HepG2 (cell line): Measurements from ENCODE around the gene SH3BGRL2. TPM values are rescaled to one million over a fixed set of nuclear protein-coding genes. Genes with fewer than 3 reads are reported as not detected.

Experiments used
- ATF4 ChIP-seq, 2 experiments: fragments of 450-650 bp in 1 of 2; sonication (generic) in 1 of 2; formaldehyde crosslinking; IDR thresholded peaks; 2 replicates each; pipeline versions ENCODE4 v1.5.0 to v1.8.0; 2020 to 2022; ENCODE audit warnings: mild to moderate bottlenecking in 1 of 2, missing genetic modification reagents in 1 of 2
- DMAP1 ChIP-seq: IDR thresholded peaks from 2 replicates; pipeline ENCODE4 v1.6.1; 2016
- FOXP4 ChIP-seq: sonication (generic); formaldehyde crosslinking; IDR thresholded peaks from 2 replicates; pipeline ENCODE4 v1.4.0; 2020; ENCODE audit warnings: missing genetic modification reagents
- HMGXB4 ChIP-seq, 2 experiments: sonication (generic) in 1 of 2; formaldehyde crosslinking in 1 of 2; IDR thresholded peaks; 2 replicates each; pipeline versions ENCODE4 v1.4.0 to v1.6.1; 2018 to 2020; ENCODE audit warnings: missing genetic modification reagents in 2 of 2, borderline replicate concordance in 1 of 2, low read depth in 1 of 2, mild to moderate bottlenecking in 1 of 2, missing biosample characterization in 1 of 2
- HNF4A ChIP-seq: sonication (generic); formaldehyde crosslinking; IDR thresholded peaks from 2 replicates; pipeline ENCODE4 v1.4.0; 2020; ENCODE audit warnings: missing genetic modification reagents
- HNF4G ChIP-seq, 2 experiments: sonication (generic) in 1 of 2; formaldehyde crosslinking in 1 of 2; IDR thresholded peaks; 2 replicates each; pipeline versions ENCODE4 v1.4.0 to v1.6.1; 2011 to 2020; ENCODE audit warnings: borderline replicate concordance in 2 of 2, low read depth in 2 of 2, mild to moderate bottlenecking in 2 of 2, low read length in 1 of 2, missing genetic modification reagents in 1 of 2, moderate library complexity in 1 of 2
- MTERF4 ChIP-seq: sonication (generic); formaldehyde crosslinking; IDR thresholded peaks from 2 replicates; pipeline ENCODE4 v1.8.0; 2023; ENCODE audit warnings: mild to moderate bottlenecking, missing genetic modification reagents
- PHF21A ChIP-seq: sonication (generic); formaldehyde crosslinking; IDR thresholded peaks from 2 replicates; pipeline ENCODE4 v1.5.0; 2020; ENCODE audit warnings: mild to moderate bottlenecking, missing genetic modification reagents
- RAD21 ChIP-seq: fragments of 450-650 bp; formaldehyde crosslinking; IDR thresholded peaks from 2 replicates; pipeline ENCODE4 v1.5.0; 2020; ENCODE audit warnings: mild to moderate bottlenecking
- RFX3 ChIP-seq: IDR thresholded peaks from 2 replicates; pipeline ENCODE4 v1.6.1; 2016; ENCODE audit warnings: missing biosample characterization, missing genetic modification reagents
- RXRB ChIP-seq: IDR thresholded peaks from 2 replicates; pipeline ENCODE4 v1.6.1; 2016; ENCODE audit warnings: borderline replicate concordance, missing genetic modification reagents, missing compliant biosample characterization
- SOX13 ChIP-seq, 3 experiments: fragments of 450-650 bp in 1 of 3; sonication (generic) in 1 of 3; formaldehyde crosslinking in 1 of 3; IDR thresholded peaks in 2 of 3; conservative IDR thresholded peaks in 1 of 3; 2 replicates each; pipeline versions ENCODE4 v1.5.0 to v1.6.1; 2016 to 2020; ENCODE audit warnings: antibody characterized with exemption in 1 of 3, mild to moderate bottlenecking in 1 of 3, missing compliant biosample characterization in 1 of 3, missing genetic modification reagents in 1 of 3, moderate library complexity in 1 of 3
- TCF7 ChIP-seq: sonication (generic); IDR thresholded peaks from 2 replicates; pipeline ENCODE4 v1.6.1; 2016; ENCODE audit warnings: antibody characterized with exemption, low read depth
- ZNF430 ChIP-seq: sonication (generic); formaldehyde crosslinking; IDR thresholded peaks from 2 replicates; pipeline ENCODE4 v1.9.0; 2021; ENCODE audit warnings: mild to moderate bottlenecking, missing genetic modification reagents
- ZNF503 ChIP-seq: sonication (generic); formaldehyde crosslinking; IDR thresholded peaks from 2 replicates; pipeline ENCODE4 v1.4.0; 2020; ENCODE audit warnings: missing genetic modification reagents
- ZNF557 ChIP-seq: sonication (generic); formaldehyde crosslinking; IDR thresholded peaks from 2 replicates; pipeline ENCODE4 v1.4.0; 2020; ENCODE audit warnings: missing genetic modification reagents
- ZNF720 ChIP-seq: sonication (generic); formaldehyde crosslinking; IDR thresholded peaks from 2 replicates; pipeline ENCODE4 v1.4.0; 2020; ENCODE audit warnings: missing genetic modification reagents
- ZNF839 ChIP-seq: sonication (generic); formaldehyde crosslinking; IDR thresholded peaks from 2 replicates; pipeline ENCODE4 v1.4.0; 2020; ENCODE audit warnings: missing genetic modification reagents, mild to moderate bottlenecking, borderline replicate concordance
- polyA plus RNA-seq, 8 experiments: library from polyadenylated mRNA; depleted of rRNA in 3 of 8; stranded (reverse) in 7 of 8; unstranded in 1 of 8; fragments of >200 nt; fragmentation: Illumina TruSeq in 4 of 8; extraction: Trizol in 4 of 8; gene quantifications; 2 replicates each; pipeline versions ENCODE4 v1.2.1 to v1.2.3, GENCODE V29; 2011 to 2016; ENCODE audit warnings: low read depth in 4 of 8, missing spikeins in 1 of 8, mixed read lengths in 1 of 8; ENCODE audit not compliant: insufficient read depth in 1 of 8
- total RNA-seq, 5 experiments: library from RNA; depleted of rRNA; stranded (reverse); fragments of >200 nt; fragmentation: Illumina TruSeq; extraction: Trizol; gene quantifications; 2 replicates each; pipeline ENCODE4 v1.2.3, GENCODE V29; 2016; ENCODE audit warnings: low read depth in 1 of 5
- TF ChIP-seq, protein P1 (sequence below): sonication (generic); formaldehyde crosslinking; IDR thresholded peaks from 2 replicates; pipeline ENCODE4 v1.4.0; 2020; ENCODE audit warnings: missing genetic modification reagents, borderline replicate concordance

The SH3BGRL2 gene
- total and polyA plus RNA-seq, 2 of the 13 experiments (the other 11 are each of a cell fraction or from before 2014, with no cell fraction given), result 10.9 to 28.8 TPM

GRCh38 chr6:79672631-79673111, 41.5 kb downstream of the SH3BGRL2 start (continued):
- TF ChIP-seq ZNF430 (CRISPR knock-in tag) (no peak), ATF4 (CRISPR knock-in tag; IDR thresholded peaks at IDR 0.05) (0 out of 4 replicates have a peak, but pooled peaks of 1 of the 2 experiments have one; percentile 17), RAD21 (CRISPR knock-in tag) (0 out of 2 replicates have a peak, but pooled peaks have one; percentile 17), HMGXB4 (CRISPR knock-in tag; IDR thresholded peaks at IDR 0.05; ENCODE audit: borderline replicate concordance in 1 of 2, low read depth in 1 of 2) (0 out of 4 replicates have a peak, but pooled peaks of 1 of the 2 experiments have one; percentile 36), SOX13 (IDR thresholded peaks at IDR 0.05) (no peak), SOX13 (CRISPR knock-in tag; conservative IDR thresholded peaks at IDR 0.05 in 1 of 2, IDR thresholded peaks at IDR 0.05 in 1 of 2) (peak in 1 of 2 experiments; percentile 43; a peak in 1 of 4 replicates), RXRB (CRISPR knock-in tag) (peak; percentile 36; the same call in 1 of the 2 replicates), TCF7 (peak; percentile 51; the same call in 1 of the 2 replicates), RFX3 (no peak), HNF4G (IDR thresholded peaks at IDR 0.05; ENCODE audit: borderline replicate concordance, low read depth, low read length) (peak; percentile 14; the same call in 1 of the 2 replicates), HNF4G (CRISPR knock-in tag; IDR thresholded peaks at IDR 0.05; ENCODE audit: borderline replicate concordance, low read depth) (no peak), ZNF503 (CRISPR knock-in tag) (0 out of 2 replicates have a peak, but pooled peaks have one; percentile 24), ZNF839 (no peak), ZNF720 (CRISPR knock-in tag) (no peak), DMAP1 (0 out of 2 replicates have a peak, but pooled peaks have one; percentile 23), MTERF4 (CRISPR knock-in tag) (no peak), PHF21A (CRISPR knock-in tag) (no peak), HNF4A (peak; percentile 68), ZNF557 (CRISPR knock-in tag) (no peak), FOXP4 (CRISPR knock-in tag) (peak; percentile 51)
- TF ChIP-seq, protein P1, sequence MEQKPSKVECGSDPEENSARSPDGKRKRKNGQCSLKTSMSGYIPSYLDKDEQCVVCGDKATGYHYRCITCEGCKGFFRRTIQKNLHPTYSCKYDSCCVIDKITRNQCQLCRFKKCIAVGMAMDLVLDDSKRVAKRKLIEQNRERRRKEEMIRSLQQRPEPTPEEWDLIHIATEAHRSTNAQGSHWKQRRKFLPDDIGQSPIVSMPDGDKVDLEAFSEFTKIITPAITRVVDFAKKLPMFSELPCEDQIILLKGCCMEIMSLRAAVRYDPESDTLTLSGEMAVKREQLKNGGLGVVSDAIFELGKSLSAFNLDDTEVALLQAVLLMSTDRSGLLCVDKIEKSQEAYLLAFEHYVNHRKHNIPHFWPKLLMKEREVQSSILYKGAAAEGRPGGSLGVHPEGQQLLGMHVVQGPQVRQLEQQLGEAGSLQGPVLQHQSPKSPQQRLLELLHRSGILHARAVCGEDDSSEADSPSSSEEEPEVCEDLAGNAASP, result peak; percentile 61; the same call in 1 of the 2 replicates
